ENCODE measurements around the gene DAAM2.

GRCh38 chr6:39910744-39911143, 118.6 kb downstream of the DAAM2 start:
- no peak for TF ChIP-seq CTCF (IDR thresholded peaks at IDR 0.05)
- no peak for TF ChIP-seq POLR2AphosphoS5 (IDR thresholded peaks at IDR 0.05)
- no peak for TF ChIP-seq EP300 (IDR thresholded peaks at IDR 0.05; ENCODE audit: low read depth)
- TF ChIP-seq POLR2A (IDR thresholded peaks at IDR 0.05), result no peak
